Omental fat pad (tissue), 4 donors: Measurements from ENCODE around the gene INAFM1. TPM values are rescaled to one million over a fixed set of nuclear protein-coding genes. Genes with fewer than 3 reads are reported as not detected.

Experiments
- ATAC-seq: fragments of 150-250 bp; one replicate; pipeline ENCODE4 v1.9.1; 2016; ENCODE audit warnings: mild to moderate bottlenecking, moderate library complexity; ENCODE audit not compliant: low FRiP score
- DNase-seq: peaks from one replicate; pipeline ENCODE4 v3.0.0-alpha.2; 2019; ENCODE audit warnings: low spot score
- total RNA-seq, 4 donors: library from RNA; depleted of rRNA; stranded (reverse); fragments of >200 nt; gene quantifications; one replicate each; pipeline ENCODE4 v1.1.0, GENCODE V29; 2016
- TF ChIP-seq, protein P1 (sequence below), 3 donors: fragments of 450-650 bp; IDR thresholded peaks; one replicate each; pipeline ENCODE4 v1.5.1; 2016 to 2017; ENCODE audit warnings: antibody characterized with exemption in 3 of 3, mild to moderate bottlenecking in 3 of 3, moderate library complexity in 2 of 3

INAFM1 gene
- total RNA-seq, 4 donors from 2014 or later: 3.3 to 8.2 (median 5.7) TPM

DNA sequence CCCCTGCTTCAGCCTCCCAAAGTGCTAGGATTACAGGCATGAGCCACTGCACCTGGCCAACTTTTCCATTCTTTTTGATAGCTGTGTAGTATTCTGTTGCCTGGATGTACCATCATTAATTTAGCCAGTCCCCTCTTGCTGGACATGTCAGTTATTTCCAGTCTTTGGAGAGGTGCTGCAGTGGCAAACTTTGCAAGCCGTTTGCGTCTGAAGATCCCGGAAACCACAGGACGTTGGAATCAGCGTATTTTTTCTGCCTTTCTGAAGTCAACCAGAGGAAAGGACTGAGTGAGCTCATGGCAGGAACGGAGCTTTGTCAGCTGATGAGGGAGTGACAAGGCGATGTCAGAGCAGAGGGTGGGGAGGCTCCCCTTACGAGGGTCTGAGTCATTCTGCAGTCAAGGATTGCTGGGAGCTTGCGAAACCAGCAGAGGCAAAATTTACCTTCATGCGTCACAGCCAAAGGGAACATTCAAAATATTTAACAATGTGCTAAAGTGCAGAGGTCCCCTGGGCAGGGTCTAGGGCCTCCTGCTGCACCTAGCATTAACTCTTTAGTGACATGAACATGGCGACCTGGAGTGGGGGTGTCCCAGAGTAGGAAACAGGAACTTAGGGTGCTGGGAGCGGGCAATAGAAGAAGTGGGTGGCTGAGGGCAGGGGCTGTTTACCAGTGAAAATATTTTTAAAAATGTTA, 40.6 kb downstream of the INAFM1 start:
- ATAC-seq (peak; percentile 86), DNase-seq (no peak)
- TF ChIP-seq, protein P1, sequence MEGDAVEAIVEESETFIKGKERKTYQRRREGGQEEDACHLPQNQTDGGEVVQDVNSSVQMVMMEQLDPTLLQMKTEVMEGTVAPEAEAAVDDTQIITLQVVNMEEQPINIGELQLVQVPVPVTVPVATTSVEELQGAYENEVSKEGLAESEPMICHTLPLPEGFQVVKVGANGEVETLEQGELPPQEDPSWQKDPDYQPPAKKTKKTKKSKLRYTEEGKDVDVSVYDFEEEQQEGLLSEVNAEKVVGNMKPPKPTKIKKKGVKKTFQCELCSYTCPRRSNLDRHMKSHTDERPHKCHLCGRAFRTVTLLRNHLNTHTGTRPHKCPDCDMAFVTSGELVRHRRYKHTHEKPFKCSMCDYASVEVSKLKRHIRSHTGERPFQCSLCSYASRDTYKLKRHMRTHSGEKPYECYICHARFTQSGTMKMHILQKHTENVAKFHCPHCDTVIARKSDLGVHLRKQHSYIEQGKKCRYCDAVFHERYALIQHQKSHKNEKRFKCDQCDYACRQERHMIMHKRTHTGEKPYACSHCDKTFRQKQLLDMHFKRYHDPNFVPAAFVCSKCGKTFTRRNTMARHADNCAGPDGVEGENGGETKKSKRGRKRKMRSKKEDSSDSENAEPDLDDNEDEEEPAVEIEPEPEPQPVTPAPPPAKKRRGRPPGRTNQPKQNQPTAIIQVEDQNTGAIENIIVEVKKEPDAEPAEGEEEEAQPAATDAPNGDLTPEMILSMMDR (IDR thresholded peaks at IDR 0.05): no peak

DNA sequence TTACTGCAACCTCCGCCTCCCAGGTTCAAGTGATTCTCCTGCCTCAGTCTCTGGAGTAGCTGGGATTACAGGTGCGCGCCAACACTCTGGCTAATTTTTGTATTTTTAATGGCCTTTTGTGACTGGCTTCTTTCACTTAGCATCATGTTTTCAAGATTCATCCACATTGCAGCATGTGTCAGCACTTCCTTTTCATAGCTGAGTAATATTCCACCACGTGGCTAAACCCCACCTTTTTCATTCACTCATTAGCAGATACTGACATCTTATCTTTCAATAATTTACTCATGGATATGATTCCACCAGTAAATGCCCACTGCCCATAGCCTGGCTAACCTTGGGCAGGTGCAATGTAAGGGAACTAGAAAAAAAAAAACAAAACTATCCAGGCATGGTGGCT, 41.8 kb downstream of the INAFM1 start:
- TF ChIP-seq, protein P1 (IDR thresholded peaks at IDR 0.05): no peak
- no peak for ATAC-seq
- DNase-seq: no peak

- ATAC-seq (no peak), DNase-seq (no peak)
- TF ChIP-seq, protein P1 (IDR thresholded peaks at IDR 0.05): no peak
Observed at GRCh38 chr19:47319923-47320871, 45.5 kb downstream of the INAFM1 start.

GRCh38 chr19:47321630-47322029, 46.9 kb downstream of the INAFM1 start:
- ATAC-seq (no peak), DNase-seq (no peak)
- TF ChIP-seq, protein P1 (IDR thresholded peaks at IDR 0.05): no peak

GRCh38 chr19:47322058-47322457, 47.4 kb downstream of the INAFM1 start:
- TF ChIP-seq, protein P1 (IDR thresholded peaks at IDR 0.05): no peak
- no peak for ATAC-seq
- no peak for DNase-seq

GRCh38 chr19:47323409-47323808, 48.7 kb downstream of the INAFM1 start:
- DNase-seq (no peak), ATAC-seq (no peak)
- TF ChIP-seq, protein P1 (IDR thresholded peaks at IDR 0.05): no peak
